ENCODE data around the gene KLHL24.
"Not testable (repeated sequence)": the region's sequence is repeated elsewhere in the genome, so short reads cannot be mapped to it uniquely, and the experiment has no call there.

The KLHL24 gene

GRCh38 chr3:183635431-183636220, at the start of gene KLHL24:
Gene KLHL24 (plus strand): TSS chr3:183635623. CDS start chr3:183650357, 14,734 bp downstream.
- DNase-seq (ENCODE audit: low spot score) = peak; percentile 94

GRCh38 chr3:183586477-183586876, 48.9 kb upstream of the KLHL24 start:
- no peak for DNase-seq (ENCODE audit: low spot score)

- DNase-seq (ENCODE audit: low spot score) = no peak
Observed at GRCh38 chr3:183587336-183587735, 48.1 kb upstream of the KLHL24 start.

- DNase-seq (ENCODE audit: low spot score) = no peak
Observed at GRCh38 chr3:183590442-183590841, 45.0 kb upstream of the KLHL24 start.

- no peak for DNase-seq (ENCODE audit: low spot score)
Observed at GRCh38 chr3:183591881-183592521, 43.4 kb upstream of the KLHL24 start.

GRCh38 chr3:183592821-183593220, 42.6 kb upstream of the KLHL24 start:
- no peak for DNase-seq (ENCODE audit: low spot score)

- no peak for DNase-seq (ENCODE audit: low spot score)
Observed at GRCh38 chr3:183594636-183595035, 40.8 kb upstream of the KLHL24 start.

GRCh38 chr3:183597959-183598358, 37.5 kb upstream of the KLHL24 start:
- no peak for DNase-seq (ENCODE audit: low spot score)

GRCh38 chr3:183611326-183611725, 24.1 kb upstream of the KLHL24 start:
- DNase-seq (ENCODE audit: low spot score) = not testable (repeated sequence)

- no peak for DNase-seq (ENCODE audit: low spot score)
Observed at GRCh38 chr3:183613366-183614285, 21.8 kb upstream of the KLHL24 start.

- no peak for DNase-seq (ENCODE audit: low spot score)
Observed at GRCh38 chr3:183618542-183618941, 16.9 kb upstream of the KLHL24 start.

- DNase-seq (ENCODE audit: low spot score) = no peak
Observed at GRCh38 chr3:183619010-183619409, 16.4 kb upstream of the KLHL24 start.

- DNase-seq (ENCODE audit: low spot score) = no peak
Observed at GRCh38 chr3:183619624-183620251, 15.7 kb upstream of the KLHL24 start.

- DNase-seq (ENCODE audit: low spot score) = no peak
Observed at GRCh38 chr3:183620252-183620628, 15.2 kb upstream of the KLHL24 start.

GRCh38 chr3:183622473-183622872, 12.9 kb upstream of the KLHL24 start:
- DNase-seq (ENCODE audit: low spot score) = not testable (repeated sequence)

- DNase-seq (ENCODE audit: low spot score) = no peak
Observed at GRCh38 chr3:183626877-183627594, 8.4 kb upstream of the KLHL24 start.

- DNase-seq (ENCODE audit: low spot score) = no peak
Observed at GRCh38 chr3:183629546-183630301, 5.7 kb upstream of the KLHL24 start.

- DNase-seq (ENCODE audit: low spot score) = no peak
Observed at GRCh38 chr3:183631715-183632114, 3.7 kb upstream of the KLHL24 start.

- not testable (repeated sequence) for DNase-seq (ENCODE audit: low spot score)
Observed at GRCh38 chr3:183632725-183633124, 2.7 kb upstream of the KLHL24 start.

GRCh38 chr3:183634707-183635106, 716 bp upstream of the KLHL24 start:
- no peak for DNase-seq (ENCODE audit: low spot score)

GRCh38 chr3:183635107-183635430, 354 bp upstream of the KLHL24 start:
- DNase-seq (ENCODE audit: low spot score) = no peak
